Liver (tissue), 9 donors: ENCODE data around the gene PLXNA2. TPM values are rescaled to one million over a fixed set of nuclear protein-coding genes. Genes with fewer than 3 reads are reported as not detected.

Experiments used
- DNase-seq: peaks from one replicate; pipeline ENCODE4 v3.0.0-alpha.2; 2017; ENCODE audit warnings: low spot score
- H3K27ac ChIP-seq, 2 donors: one replicate each; pipeline ENCODE4 v1.7.0; 2013; ENCODE audit warnings: inconsistent platforms in 2 of 2, low read length in 2 of 2, control low read depth in 1 of 2, low read depth in 1 of 2, mild to moderate bottlenecking in 1 of 2
- H3K27me3 ChIP-seq, 4 donors: one replicate each; pipeline versions ENCODE4 v1.6.1 to v1.7.0; 2013; ENCODE audit warnings: low read length in 3 of 4, inconsistent platforms in 1 of 4, mild to moderate bottlenecking in 1 of 4, moderate library complexity in 1 of 4; ENCODE audit not compliant: control insufficient read depth in 4 of 4, insufficient read depth in 4 of 4
- H3K36me3 ChIP-seq, 4 donors: one replicate each; pipeline versions ENCODE4 v1.6.1 to v1.7.0; 2013; ENCODE audit warnings: low read length in 3 of 4, mild to moderate bottlenecking in 3 of 4, low read depth in 1 of 4, moderate library complexity in 1 of 4; ENCODE audit not compliant: control insufficient read depth in 4 of 4, insufficient read depth in 3 of 4
- H3K4me1 ChIP-seq, 4 donors: one replicate each; pipeline versions ENCODE4 v1.6.1 to v1.7.0; 2013; ENCODE audit warnings: low read length in 3 of 4, mild to moderate bottlenecking in 3 of 4, moderate library complexity in 1 of 4; ENCODE audit not compliant: control insufficient read depth in 4 of 4, insufficient read depth in 4 of 4
- H3K4me3 ChIP-seq, 3 donors: one replicate each; pipeline versions ENCODE4 v1.6.1 to v1.7.0; 2013; ENCODE audit warnings: low read length in 3 of 3, control low read depth in 1 of 3, low read depth in 1 of 3, mild to moderate bottlenecking in 1 of 3
- H3K9ac ChIP-seq, 2 donors: one replicate each; pipeline ENCODE4 v1.7.0; 2013; ENCODE audit warnings: low read length in 2 of 2, mild to moderate bottlenecking in 2 of 2, moderate library complexity in 2 of 2, control low read depth in 1 of 2, low read depth in 1 of 2
- H3K9me3 ChIP-seq, 4 donors: one replicate each; pipeline versions ENCODE4 v1.6.1 to v1.7.0; 2013; ENCODE audit warnings: low read length in 3 of 4; ENCODE audit not compliant: control insufficient read depth in 4 of 4
- CTCF ChIP-seq: fragments of 150-350 bp; IDR thresholded peaks from 2 replicates; pipeline ENCODE4 v1.5.1; 2017; ENCODE audit warnings: improper control_type of control experiment, low read depth, low read length; ENCODE audit not compliant: missing input control
- FOXA2 ChIP-seq: IDR thresholded peaks from 2 replicates; pipeline ENCODE4 v1.6.1; 2016; ENCODE audit warnings: antibody characterized with exemption
- GABPA ChIP-seq, 2 donors: IDR thresholded peaks in 1 of 2; conservative IDR thresholded peaks in 1 of 2; 2 replicates each; pipeline ENCODE4 v1.6.1; 2016; ENCODE audit warnings: antibody characterized with exemption in 2 of 2, mild to moderate bottlenecking in 1 of 2, moderate library complexity in 1 of 2
- HNF4A ChIP-seq, 2 donors: conservative IDR thresholded peaks; 2 replicates each; pipeline ENCODE4 v1.6.1; 2016; ENCODE audit warnings: antibody characterized with exemption in 2 of 2, mild to moderate bottlenecking in 2 of 2
- MAX ChIP-seq: IDR thresholded peaks from 2 replicates; pipeline ENCODE4 v1.6.1; 2016; ENCODE audit warnings: antibody characterized with exemption
- NR2F2 ChIP-seq: IDR thresholded peaks from 2 replicates; pipeline ENCODE4 v1.6.1; 2016; ENCODE audit warnings: antibody characterized with exemption
- REST ChIP-seq: IDR thresholded peaks from 2 replicates; pipeline ENCODE4 v1.6.1; 2016; ENCODE audit warnings: antibody characterized with exemption, mild to moderate bottlenecking
- ZBTB33 ChIP-seq: IDR thresholded peaks from 2 replicates; pipeline ENCODE4 v1.6.1; 2016; ENCODE audit warnings: antibody characterized with exemption
- WGBS: extraction: QIAGEN DNeasy Blood & Tissue Kit; methylation state at CpG from one replicate; pipeline ENCODE4 v1.1.7; 2013; 5-methylcytosine and 5-hydroxymethylcytosine counted together
- polyA plus RNA-seq, 2 donors: library from polyadenylated mRNA; stranded (reverse) in 1 of 2; unstranded in 1 of 2; fragments of 200-250 nt in 1 of 2; fragments of >200 nt in 1 of 2; fragmentation: Nextera tagmentation in 1 of 2; extraction: Ambion mirVana in 1 of 2; gene quantifications; one replicate each; pipeline versions ENCODE4 v1.2.1 to v1.2.3, GENCODE V29; 2013 to 2015
- total RNA-seq, 2 donors: library from RNA; depleted of rRNA; stranded (reverse); fragments of >200 nt; gene quantifications; one replicate each; pipeline ENCODE4 v1.2.3, GENCODE V29; 2014
- donor health status: healthy.
- donor health status: healthy.
- donor health status: healthy.
- donor health status: healthy.
- donor health status: healthy.

The PLXNA2 gene
- total and polyA plus RNA-seq, 4 donors = 1.8 to 9.2 (median 2.8) TPM

- H3K27me3 ChIP-seq = no peaks in the 10 kb centered on the region
- no peak overlapping the region for H3K4me3 ChIP-seq
- TF ChIP-seq MAX = no peak
- TF ChIP-seq CTCF = no peak
- no peak for TF ChIP-seq GABPA (IDR thresholded peaks at IDR 0.05 in 1 of 2, conservative IDR thresholded peaks at IDR 0.05 in 1 of 2)
- TF ChIP-seq NR2F2 = no peak
- TF ChIP-seq HNF4A (conservative IDR thresholded peaks at IDR 0.05) = no peak
- no peak for TF ChIP-seq FOXA2
- TF ChIP-seq ZBTB33 = no peak
- H3K27ac ChIP-seq = no peak overlapping the region
- H3K36me3 ChIP-seq = no peaks in the 10 kb centered on the region
- H3K9ac ChIP-seq = no peak overlapping the region
- H3K9me3 ChIP-seq = no peaks in the 10 kb centered on the region
- peaks cover 0 to 3% (median 0%) of the 10 kb centered on the region in 4 donors for H3K4me1 ChIP-seq
- no peak for DNase-seq
Observed at GRCh38 chr1:207996636-207997035, 247.5 kb downstream of the PLXNA2 start.

GRCh38 chr1:207995576-207995975 is 248.6 kb downstream of the PLXNA2 start:
- H3K9me3 ChIP-seq = no peaks in the 10 kb centered on the region
- H3K9ac ChIP-seq = no peak overlapping the region
- H3K4me3 ChIP-seq = no peak overlapping the region
- DNase-seq = no peak
- H3K36me3 ChIP-seq = no peaks in the 10 kb centered on the region
- H3K4me1 ChIP-seq = peaks cover 0 to 3% (median 0%) of the 10 kb centered on the region in 4 donors
- no peaks in the 10 kb centered on the region for H3K27me3 ChIP-seq
- 79% methylated on average over 4 of the region's 4 CpGs for WGBS
- no peak overlapping the region for H3K27ac ChIP-seq
- TF ChIP-seq REST (no peak), FOXA2 (no peak), CTCF (no peak)
